AML-193 (cell line): ENCODE data around the gene CAMTA1.

Experiments used
- DNase-seq, 2 experiments: peaks; one replicate each; lab custom pipeline; 2025; lab: John Stamatoyannopoulos, UW

Gene CAMTA1

GRCh38 chr1:7077136-7077535, 291.9 kb downstream of the CAMTA1 start:
- no peak for DNase-seq

GRCh38 chr1:7077970-7078369, 292.7 kb downstream of the CAMTA1 start:
- no peak for DNase-seq

- no peak for DNase-seq
Observed at GRCh38 chr1:7079637-7080036, 294.4 kb downstream of the CAMTA1 start.

- DNase-seq, result no peak
Observed at GRCh38 chr1:7084232-7084894, 299.1 kb downstream of the CAMTA1 start.

GRCh38 chr1:7085521-7085920, 300.3 kb downstream of the CAMTA1 start:
- DNase-seq, result no peak

GRCh38 chr1:7086106-7086505, 300.9 kb downstream of the CAMTA1 start:
- DNase-seq, result no peak

GRCh38 chr1:7087888-7088287, 302.6 kb downstream of the CAMTA1 start:
- no peak for DNase-seq

- DNase-seq, result no peak
Observed at GRCh38 chr1:7089497-7089896, 304.2 kb downstream of the CAMTA1 start.

- DNase-seq, result no peak
Observed at GRCh38 chr1:7093297-7093696, 308.0 kb downstream of the CAMTA1 start.

- DNase-seq, result no peak
Observed at GRCh38 chr1:7094086-7094485, 308.8 kb downstream of the CAMTA1 start.

- no peak for DNase-seq
Observed at GRCh38 chr1:7094509-7094908, 309.3 kb downstream of the CAMTA1 start.

GRCh38 chr1:7095343-7095964, 310.2 kb downstream of the CAMTA1 start:
- DNase-seq, result no peak

- no peak for DNase-seq
Observed at GRCh38 chr1:7097938-7098592, 312.8 kb downstream of the CAMTA1 start.

GRCh38 chr1:7098641-7099040, 313.4 kb downstream of the CAMTA1 start:
- no peak for DNase-seq

- DNase-seq, result no peak
Observed at GRCh38 chr1:7100479-7100878, 315.2 kb downstream of the CAMTA1 start.

GRCh38 chr1:7101187-7101586, 315.9 kb downstream of the CAMTA1 start:
- no peak for DNase-seq

GRCh38 chr1:7103361-7103782, 318.1 kb downstream of the CAMTA1 start:
- no peak for DNase-seq

GRCh38 chr1:7103874-7104273, 318.6 kb downstream of the CAMTA1 start:
- DNase-seq, result no peak

GRCh38 chr1:7104339-7104738, 319.1 kb downstream of the CAMTA1 start:
- no peak for DNase-seq

GRCh38 chr1:7105269-7105668, 320.0 kb downstream of the CAMTA1 start:
- DNase-seq, result no peak

- no peak for DNase-seq
Observed at GRCh38 chr1:7106442-7107108, 321.3 kb downstream of the CAMTA1 start.

- no peak for DNase-seq
Observed at GRCh38 chr1:7107109-7107830, 322.0 kb downstream of the CAMTA1 start.
